Measurements from ENCODE around the gene TCP11L1.
"Not testable (repeated sequence)": the region's sequence is repeated elsewhere in the genome, so short reads cannot be mapped to it uniquely, and the experiment has no call there.

The TCP11L1 gene

DNA sequence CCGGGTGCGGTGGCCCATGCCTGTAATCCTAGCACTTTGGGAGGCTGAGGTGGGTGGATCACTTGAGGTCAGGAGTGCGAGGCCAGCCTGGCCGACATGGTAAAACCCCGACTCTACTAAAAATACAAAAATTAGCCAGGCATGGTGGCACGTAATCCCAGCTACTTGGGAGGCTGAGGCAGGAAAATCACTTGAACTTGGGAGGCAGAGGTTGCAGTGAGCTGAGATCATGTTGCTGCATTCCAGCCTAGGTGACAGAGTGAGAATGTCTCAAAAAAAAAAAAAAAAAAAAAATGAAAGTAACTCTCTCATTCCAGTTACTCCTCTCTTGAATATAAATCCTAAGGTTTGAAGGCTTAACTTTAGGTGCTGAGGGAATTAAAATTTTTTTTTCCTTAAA, 10.2 kb upstream of the TCP11L1 start:
- not testable (repeated sequence) for DNase-seq (ENCODE audit: low spot score)

DNA sequence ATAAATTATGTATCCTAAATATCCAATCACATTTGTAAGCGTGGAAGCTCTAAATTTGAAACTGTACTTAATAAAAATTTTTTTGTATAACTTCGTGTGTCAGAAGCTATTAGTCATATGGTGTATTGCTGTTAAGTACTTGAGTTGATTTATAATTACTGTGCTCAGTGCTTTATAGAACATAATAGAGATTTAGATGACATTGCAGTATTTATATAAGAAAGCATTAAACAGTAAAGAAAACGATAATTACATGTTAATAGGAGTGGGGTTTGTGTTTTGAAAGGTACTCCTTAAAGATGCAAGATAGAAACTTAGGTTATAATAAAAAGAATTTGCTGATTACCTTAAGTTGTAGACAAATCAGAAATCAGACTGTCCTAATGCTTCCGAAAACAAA, 5.9 kb upstream of the TCP11L1 start:
- no peak for DNase-seq (ENCODE audit: low spot score)

DNA sequence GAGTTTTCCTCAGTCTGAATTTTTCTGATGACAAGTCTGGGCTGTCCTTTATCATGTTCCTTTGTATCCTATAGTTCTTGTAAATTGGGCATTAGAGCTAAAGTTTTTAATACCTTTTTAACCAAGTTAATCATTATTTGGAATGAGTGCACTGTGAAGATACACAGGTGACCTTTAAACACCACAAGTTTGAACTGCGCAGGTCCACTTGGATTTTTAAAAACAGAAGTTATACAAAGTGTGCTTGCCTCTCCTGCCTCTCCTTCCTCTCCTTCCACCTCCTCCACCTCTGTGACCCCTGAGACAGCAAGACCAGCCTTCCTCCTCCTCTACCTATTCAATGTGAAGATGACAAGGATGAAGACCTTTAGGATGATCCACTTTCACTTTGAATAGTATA, 4.4 kb upstream of the TCP11L1 start:
- DNase-seq (ENCODE audit: low spot score): no peak

DNA sequence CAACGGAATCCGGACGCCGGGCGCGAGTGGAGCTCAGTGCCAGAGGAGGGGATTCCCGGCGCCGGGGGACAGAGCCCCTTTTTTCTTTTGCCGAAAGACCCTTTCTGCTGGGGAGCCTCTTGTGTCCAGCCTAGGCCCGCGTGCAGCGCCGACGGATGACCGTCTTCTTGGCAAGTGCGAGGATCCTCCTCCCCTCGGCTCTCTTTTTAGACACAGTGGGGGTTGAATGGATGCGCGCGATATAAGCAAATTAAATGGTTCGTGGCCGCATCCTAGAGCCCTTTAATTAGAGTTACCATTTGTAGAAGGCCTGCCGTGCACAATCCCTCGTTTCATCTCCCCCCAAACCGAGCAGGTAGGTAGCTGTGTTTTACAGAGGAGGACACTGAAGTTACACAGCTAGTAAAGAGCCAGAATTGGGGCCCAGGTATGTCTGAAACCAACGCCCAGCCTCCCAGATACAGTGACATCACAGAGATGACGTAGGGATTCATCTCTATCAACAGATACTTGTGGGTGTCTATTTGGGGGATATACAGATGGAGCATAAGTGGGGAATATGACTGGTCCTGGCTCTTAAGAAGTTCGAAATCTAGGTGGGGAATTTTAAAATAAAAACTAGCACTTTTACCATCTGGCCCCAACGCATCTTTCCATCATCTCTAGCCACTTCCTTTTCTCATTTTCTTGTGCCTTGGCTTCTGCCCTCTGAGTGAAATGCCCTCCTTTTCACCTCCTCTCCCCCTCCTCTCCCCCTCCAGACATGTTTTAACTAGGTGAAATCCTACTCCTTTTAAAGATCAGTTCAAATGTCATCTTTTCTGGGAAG, 875 bp downstream of the TCP11L1 start:
- DNase-seq (ENCODE audit: low spot score): no peak

GRCh38 chr11:33040862-33041453, 1.6 kb downstream of the TCP11L1 start:
- DNase-seq (ENCODE audit: low spot score): peak; percentile 25

- DNase-seq (ENCODE audit: low spot score): no peak
Measured at GRCh38 chr11:33043221-33043830, 4.0 kb downstream of the TCP11L1 start.

DNA sequence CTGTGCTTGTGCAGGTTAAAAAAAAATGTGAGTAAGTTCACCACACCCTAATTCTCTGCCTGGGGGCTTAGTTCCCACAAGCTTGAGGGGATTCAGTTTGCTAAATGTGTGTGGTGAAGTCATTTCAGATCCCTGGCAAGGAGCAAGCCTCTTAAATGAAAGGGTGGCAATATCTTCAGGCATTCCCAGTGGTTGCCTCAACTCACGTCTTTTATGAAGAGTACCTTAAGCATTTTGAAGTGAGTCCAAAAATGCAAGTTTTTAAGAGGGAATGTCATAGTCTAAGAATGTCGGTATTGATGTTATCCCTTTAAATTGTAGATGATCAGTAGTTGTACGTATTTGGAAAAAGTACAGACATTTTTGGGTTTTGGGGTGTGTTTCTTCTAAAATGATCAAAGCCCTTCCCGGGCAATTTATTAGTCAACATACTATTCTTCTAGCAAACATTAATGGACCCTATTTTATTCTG, 4.9 kb downstream of the TCP11L1 start:
- DNase-seq (ENCODE audit: low spot score): no peak

- DNase-seq (ENCODE audit: low spot score): no peak
Measured at GRCh38 chr11:33045551-33046255, 6.3 kb downstream of the TCP11L1 start.

- not testable (repeated sequence) for DNase-seq (ENCODE audit: low spot score)
Measured at GRCh38 chr11:33048701-33049100, 9.3 kb downstream of the TCP11L1 start.

DNA sequence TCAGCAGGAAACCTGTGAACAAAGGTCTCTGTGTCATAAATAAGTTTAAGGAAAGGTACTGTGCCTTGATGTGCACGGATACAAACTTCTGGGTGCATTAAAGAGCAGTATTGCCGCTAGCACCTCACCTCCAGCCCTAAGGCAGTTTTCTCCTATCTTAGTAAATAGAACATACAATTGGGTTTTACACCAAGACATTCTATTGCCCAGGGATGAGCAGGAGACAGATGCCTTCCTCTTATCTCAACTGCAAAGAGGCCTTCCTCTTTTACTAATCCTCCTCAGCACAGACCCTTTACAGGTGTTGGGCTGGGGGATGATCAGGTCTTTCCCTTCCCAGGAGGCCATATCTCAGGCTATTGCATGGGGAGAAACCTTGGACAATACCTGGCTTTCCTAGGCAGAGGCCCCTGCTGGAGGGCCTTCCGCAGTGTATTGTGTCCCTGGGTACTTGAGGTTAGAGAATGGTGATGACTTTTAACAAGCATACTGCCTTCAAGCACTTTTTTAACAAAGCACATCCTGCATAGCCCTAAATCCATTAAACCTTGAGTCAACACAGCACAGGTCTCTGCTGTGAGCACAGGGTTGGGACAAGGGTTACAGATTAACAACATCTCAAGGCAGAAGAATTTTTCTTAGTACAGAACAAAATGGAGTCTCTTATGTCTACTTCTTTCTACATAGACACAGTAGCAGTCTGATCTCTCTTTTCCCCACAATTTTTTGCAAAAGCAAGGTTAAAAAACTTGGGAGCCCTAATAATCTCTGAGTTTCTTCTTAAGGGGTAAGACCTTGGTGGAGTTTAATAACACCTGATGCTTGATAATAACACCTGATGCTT, 10.4 kb downstream of the TCP11L1 start:
- not testable (repeated sequence) for DNase-seq (ENCODE audit: low spot score)

DNA sequence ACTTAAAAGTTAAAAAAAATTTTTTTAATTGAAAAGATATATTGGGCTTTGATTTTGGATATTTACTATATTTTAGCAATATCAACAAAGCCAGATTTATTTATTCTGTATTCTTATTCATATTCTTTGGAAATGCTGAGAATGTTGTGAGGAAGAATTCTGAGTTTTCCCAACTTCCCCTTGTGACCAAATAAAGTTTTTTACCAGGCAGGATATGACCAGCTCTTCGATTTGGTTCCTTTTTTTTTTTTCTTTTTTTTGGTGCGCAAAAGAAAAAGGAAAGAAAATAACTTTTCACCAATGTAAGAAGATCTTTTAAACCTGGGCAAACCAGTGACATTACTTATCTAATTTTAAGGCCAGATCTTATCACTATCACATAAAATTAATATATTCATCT, 12.9 kb downstream of the TCP11L1 start:
- DNase-seq (ENCODE audit: low spot score): no peak

DNA sequence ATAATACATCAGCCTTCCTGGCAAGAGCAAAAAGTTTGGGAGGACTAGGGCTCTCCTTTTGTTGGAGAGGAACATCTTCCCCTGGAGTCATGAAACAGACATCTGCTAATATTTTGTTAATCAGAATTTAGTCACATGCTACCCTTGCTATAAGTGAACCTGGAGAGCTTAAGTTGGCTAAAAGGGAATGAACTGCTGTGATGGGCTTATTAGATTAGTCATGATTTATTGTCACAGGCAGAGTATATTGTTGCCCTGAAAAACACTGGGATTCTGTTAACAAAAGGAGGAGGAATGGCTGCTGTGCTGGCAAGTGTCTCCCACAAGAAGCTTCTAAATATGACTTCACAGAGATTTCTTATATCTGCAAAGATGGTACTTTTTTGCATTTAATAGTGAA, 16.0 kb downstream of the TCP11L1 start:
- DNase-seq (ENCODE audit: low spot score): peak; percentile 75

DNA sequence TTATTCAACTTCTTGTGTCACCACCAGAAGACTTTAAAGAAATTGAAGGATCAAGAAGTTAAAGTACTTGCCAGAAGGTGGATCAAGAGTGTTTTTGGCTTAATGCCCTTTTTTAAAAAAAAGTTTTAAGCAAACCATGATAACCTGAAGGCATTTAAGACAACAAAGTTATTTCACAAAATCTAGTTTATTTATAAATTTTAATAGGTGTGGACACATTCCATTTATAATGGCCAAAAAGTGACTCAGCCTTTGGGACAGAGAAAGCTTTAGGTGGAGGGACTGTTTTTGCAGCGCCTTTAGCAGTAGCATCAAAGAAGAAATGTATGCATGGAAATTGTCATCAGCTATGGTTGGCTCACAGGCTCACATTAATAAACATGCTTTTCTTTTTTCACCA, 17.9 kb downstream of the TCP11L1 start:
- no peak for DNase-seq (ENCODE audit: low spot score)

- no peak for DNase-seq (ENCODE audit: low spot score)
Measured at GRCh38 chr11:33059331-33060007, 20.1 kb downstream of the TCP11L1 start.

DNA sequence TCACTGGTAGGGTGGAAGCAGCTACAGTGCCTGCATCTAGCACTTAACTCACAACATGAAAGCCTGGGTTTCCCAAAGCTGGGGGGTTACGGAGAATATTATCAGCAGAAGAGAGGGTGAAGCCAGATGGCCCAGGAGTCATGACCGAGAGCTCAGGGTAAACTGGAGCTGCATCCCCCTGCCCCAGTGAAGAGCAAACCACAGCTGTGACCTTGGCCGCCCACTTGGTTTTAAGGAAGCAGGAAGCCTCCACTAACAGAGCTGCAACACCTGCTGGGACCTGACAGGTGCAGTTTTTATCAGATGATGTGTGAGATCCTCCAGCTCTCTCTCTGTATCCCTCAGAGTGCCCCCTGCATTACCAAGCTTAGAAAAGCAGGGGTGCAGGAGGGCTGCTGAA, 20.9 kb downstream of the TCP11L1 start:
- DNase-seq (ENCODE audit: low spot score): peak; percentile 22

DNA sequence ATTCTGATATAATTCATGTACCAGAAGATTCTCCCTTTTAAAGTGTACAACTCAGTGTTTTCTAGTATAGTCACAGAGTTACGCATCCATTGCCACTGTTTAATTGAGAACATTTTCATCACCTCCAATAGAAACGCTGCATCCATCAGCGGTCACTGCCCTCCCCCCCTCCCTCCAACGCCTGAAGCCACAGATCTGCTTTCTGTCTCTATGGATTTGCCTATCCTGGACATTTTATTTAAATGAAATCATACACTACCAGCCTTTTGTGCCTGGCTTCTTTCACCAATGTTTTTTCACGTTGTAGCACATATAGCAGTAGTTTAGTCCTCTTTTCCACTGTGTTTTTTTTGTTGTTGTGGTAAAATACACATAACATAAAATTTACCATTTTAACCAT, 22.8 kb downstream of the TCP11L1 start:
- DNase-seq (ENCODE audit: low spot score): no peak

DNA sequence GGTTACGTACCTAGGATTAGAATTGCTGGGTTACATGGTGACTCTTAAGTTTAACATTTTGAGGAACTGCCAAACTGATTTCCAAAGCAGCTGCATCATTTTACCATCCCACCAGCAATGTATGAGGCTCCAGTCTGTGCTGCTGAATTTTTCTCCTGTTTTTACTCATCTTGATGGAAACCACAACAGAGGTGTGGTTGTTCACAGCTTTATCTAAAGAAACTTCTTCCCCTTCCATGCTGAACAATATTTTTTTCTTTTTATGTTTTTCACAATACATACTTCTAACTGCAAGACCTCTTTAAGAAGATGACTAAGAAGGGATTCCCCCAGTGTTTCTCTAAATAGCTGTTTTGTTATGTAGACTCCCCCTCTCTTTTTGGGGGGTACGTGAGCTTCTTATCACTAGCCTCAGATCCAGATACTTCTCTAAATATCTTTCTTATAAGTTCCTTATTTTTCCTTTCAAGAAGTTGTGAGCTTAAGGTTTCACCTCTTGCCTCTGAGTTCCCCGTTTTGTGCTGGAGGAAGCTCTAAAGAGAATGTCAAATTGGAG, 24.0 kb downstream of the TCP11L1 start:
- DNase-seq (ENCODE audit: low spot score): no peak

DNA sequence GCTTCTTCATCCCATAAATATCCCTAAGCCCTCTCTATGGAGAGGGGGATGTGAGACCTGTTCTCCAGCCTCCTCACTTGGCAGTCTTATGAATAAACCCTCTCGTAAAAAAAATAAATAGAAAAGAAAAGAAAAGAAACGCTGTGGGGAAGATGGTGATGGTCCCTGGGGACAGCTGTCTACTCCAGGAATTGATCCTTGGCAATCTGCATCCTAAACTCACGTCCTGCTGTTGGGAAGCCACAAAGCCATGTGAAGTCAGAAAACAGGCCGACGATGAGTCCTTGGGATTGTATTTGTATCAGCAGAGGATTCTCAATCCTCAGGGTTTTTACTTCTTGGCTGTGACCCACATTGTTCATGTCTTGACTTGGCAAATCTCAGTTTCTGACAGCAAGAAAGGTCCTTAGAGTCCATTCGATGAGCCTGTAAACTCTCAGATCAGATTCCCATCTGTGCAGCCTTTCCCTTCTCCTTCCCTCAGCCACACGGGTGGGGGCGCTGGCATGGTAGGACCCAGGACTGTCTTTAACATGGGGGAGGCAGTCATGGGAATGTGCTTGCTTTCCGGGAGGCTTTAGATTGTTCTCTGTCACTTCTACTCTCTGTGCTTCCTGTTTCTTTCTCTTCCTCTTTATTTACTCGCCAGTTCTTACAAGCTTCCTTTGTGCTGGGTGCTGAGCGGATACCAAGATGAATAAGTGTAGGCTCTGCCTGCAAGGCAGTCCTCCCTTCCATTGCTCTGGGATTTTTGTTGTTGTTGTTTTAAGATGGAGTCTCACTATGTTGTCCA, 24.9 kb downstream of the TCP11L1 start:
- DNase-seq (ENCODE audit: low spot score): no peak

GRCh38 chr11:33064866-33065265, 25.5 kb downstream of the TCP11L1 start:
- no peak for DNase-seq (ENCODE audit: low spot score)
